ENCODE results near the gene LPP.

GRCh38 chr3:188825901-188826300, 671.9 kb downstream of the LPP start:
- TF ChIP-seq CTCF (IDR thresholded peaks at IDR 0.05; ENCODE audit: insufficient read depth, low read depth, low read length) = no peak
- TF ChIP-seq EZH2 (IDR thresholded peaks at IDR 0.05; ENCODE audit: insufficient read depth, low read length) = no peak
